Lower leg skin (tissue), 3 donors: ENCODE results near the gene MUTYH.

Source experiments
- POLR2A ChIP-seq, 2 donors: fragments of 450-650 bp; IDR thresholded peaks; one replicate each; pipeline ENCODE4 v1.6.1; 2016 to 2017; ENCODE audit warnings: antibody characterized with exemption in 2 of 2, mild to moderate bottlenecking in 1 of 2, moderate library complexity in 1 of 2
- TF ChIP-seq, protein P1 (sequence below), 3 donors: fragments of 450-650 bp; IDR thresholded peaks; one replicate each; pipeline ENCODE4 v1.5.1; 2016; ENCODE audit warnings: antibody characterized with exemption in 3 of 3, mild to moderate bottlenecking in 3 of 3, moderate library complexity in 2 of 3

DNA sequence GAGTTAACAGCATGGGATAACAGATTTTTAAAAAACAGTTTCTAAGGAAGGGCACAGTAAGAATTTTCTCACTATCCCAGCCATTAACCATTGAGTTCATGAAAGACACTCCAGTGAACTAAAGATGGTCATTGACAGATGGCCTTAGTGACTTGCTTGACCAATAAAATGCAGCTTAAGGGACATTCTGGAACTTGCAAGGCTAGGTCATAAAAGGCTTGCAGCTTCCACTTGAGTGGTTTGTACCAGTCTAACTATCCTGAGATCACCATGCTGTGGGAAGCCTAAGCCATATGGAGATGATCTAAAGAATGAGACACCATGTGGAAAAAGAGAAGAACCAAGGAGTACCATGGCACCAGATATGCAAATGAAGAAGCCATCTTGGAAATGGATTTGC is 37.9 kb upstream of the MUTYH start:
- TF ChIP-seq, protein P1, sequence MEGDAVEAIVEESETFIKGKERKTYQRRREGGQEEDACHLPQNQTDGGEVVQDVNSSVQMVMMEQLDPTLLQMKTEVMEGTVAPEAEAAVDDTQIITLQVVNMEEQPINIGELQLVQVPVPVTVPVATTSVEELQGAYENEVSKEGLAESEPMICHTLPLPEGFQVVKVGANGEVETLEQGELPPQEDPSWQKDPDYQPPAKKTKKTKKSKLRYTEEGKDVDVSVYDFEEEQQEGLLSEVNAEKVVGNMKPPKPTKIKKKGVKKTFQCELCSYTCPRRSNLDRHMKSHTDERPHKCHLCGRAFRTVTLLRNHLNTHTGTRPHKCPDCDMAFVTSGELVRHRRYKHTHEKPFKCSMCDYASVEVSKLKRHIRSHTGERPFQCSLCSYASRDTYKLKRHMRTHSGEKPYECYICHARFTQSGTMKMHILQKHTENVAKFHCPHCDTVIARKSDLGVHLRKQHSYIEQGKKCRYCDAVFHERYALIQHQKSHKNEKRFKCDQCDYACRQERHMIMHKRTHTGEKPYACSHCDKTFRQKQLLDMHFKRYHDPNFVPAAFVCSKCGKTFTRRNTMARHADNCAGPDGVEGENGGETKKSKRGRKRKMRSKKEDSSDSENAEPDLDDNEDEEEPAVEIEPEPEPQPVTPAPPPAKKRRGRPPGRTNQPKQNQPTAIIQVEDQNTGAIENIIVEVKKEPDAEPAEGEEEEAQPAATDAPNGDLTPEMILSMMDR (IDR thresholded peaks at IDR 0.05): no peak
- no peak for TF ChIP-seq POLR2A (IDR thresholded peaks at IDR 0.05)
